ENCODE measurements around the gene ACTG1. TPM values are rescaled to one million over a fixed set of nuclear protein-coding genes. Genes with fewer than 3 reads are reported as not detected.

Gene ACTG1
- total RNA-seq, 1 donor from 2014 or later, result 4,987 TPM

DNA sequence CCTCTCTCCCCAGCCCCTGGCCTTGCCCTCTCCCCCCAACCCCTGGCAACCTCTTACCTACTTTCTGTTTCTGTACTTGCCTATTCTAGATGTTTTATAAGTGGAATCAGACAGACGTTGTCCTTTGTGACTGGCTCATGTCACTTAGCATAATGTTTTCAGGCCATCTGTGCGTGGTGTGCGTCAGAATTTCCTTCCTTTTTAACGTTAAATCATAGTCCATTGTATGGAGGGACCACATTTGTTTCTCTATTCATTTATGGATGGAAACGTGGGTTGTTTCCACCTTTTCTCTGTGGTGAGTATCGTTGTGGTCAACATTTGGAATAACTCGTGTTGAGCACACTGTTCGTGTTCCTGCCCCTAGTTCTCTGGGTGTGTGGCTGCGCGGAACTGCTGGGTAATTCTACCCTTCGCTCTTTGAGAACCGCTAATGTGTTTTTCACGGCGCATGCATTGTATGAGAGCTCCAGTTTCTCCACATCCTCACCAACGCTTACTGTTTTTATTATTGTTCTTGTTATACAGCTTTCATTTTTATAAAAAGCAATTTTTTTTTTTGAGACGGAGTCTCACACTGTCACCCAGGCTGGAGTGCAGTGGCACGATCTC lies 26.3 kb downstream of the ACTG1 start:
- intact Hi-C loops (cut with micrococcal nuclease), result loop anchor here (2.0 kb wide), 1 partner anchor 24 kb away; no protein-coding TSS in a partner anchor

DNA sequence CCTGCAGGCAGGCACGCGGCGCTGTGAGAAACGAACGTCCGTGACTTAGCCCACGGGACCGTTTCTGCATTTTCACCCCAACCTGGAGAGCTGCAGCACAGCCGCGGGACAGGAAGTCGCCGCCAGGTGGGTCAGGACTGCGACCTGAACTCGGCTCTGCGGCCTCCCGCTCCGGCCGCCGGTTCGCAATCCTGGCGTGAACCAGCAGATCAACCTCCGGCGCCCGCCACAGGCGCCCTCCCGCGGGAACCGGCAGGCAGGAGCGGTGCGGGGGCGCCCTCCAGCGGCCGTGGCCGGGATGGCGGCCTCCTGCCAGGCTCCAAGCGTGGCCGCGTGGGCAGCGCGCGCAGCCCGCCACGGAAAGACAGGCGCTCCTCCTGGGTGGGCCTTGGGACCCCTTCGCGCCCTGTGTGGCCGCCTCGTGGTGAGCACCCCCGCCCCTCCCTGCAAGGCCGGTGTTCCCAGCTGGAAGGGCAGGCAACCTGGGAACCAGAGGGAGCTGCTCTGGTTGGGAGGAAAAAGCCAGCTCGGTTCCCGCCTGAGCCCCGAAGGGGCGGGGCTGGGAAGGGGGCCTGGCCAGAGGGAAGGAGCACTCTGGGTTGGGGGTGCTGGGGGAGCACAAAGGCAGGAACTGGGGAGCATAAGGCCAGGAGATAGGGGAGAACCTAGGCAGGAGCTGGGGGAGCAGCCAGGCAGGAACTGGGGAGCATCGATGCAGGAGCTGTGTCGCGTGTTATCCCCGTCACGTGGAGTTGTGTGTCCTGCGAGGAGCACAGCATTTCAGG lies 28.2 kb downstream of the ACTG1 start:
- intact Hi-C loops (cut with micrococcal nuclease), result loop anchor here (1.0 to 5.0 kb wide), 7 partner anchors 68 to 382 kb away; partner anchors contain the start of genes BAHCC1, FAAP100, NDUFAF8 and SLC38A10

DNA sequence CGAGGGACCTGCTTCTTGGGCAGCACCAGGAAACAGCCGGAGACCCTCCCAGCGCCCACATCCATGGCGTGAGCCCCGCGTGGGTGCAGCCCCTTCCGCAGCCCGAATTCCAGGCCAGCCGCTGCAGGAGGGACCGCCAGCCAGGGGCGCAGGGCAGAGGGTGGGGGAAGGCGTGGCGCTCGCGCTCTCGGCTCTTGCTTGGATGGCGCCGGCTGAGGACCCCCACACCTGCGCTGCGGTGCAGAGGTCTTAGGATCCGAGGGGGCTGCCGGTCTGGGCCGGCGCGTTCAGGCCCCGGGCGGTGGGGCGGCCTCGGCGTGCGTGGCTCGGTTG lies 28.8 kb downstream of the ACTG1 start:
- intact Hi-C loops (cut with micrococcal nuclease), result loop anchor here (1.0 to 5.0 kb wide), 7 partner anchors 69 to 382 kb away; partner anchors contain the start of genes BAHCC1, FAAP100, NDUFAF8 and SLC38A10

DNA sequence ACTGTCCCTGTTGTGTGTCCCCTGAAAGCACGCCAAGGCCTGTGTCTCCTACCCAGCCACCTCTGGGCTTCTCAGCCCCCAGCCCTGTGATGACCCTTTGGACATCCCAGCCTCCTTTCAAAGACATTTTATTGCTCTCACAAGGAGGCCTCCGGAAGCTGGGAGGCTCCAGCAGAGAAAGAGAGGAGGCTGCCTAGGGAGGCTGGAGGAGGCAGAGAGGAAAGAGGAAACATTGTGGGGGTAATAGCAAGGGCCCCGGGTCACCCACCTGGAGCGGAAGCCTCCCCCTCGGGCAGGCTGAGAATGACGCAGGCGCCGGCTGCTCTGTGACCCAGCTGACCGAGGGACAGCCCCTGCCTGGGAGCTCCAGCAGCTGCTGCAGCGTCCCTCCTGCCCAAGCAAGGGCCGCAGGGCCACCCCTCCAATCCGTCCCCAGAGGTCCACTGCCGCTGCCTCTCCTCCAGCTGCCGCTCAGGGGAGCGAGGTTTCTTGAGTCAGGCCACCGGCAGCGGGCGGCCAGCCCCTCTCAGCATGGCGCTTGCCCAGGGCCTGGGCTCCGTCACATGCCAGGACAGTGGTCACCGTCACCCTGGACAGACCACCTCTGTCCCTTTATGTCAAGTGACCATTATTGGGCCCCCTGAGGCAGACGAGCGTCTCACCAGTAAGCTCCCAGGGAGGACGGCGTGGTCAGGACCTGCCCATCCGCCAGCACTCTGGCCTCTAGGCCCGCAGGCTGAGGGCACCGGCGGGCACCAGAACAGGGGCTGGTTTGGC lies 29.3 kb downstream of the ACTG1 start:
- intact Hi-C loops (cut with micrococcal nuclease), result loop anchor here (5.0 kb wide), 1 partner anchor 381 kb away; no protein-coding TSS in a partner anchor

DNA sequence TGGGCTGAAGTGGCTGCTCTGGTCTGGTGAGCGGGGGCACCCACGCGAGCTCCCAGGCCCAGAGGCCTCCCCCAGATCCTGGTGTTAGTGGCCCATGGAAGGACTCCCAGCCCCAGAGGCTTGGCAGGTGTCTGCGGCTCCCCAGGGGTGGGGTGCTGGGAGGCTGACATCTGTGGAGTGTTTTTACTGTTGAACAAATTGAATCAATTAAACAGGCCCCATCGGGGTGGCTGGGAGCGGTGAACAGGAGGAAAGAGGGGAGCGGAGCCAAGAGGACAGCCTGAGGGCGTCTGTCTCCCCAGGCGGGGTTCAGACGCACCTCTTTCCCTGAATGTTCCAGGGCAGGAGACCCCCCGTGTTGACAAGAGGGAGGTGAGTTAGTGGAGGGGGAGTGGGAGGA lies 29.9 kb downstream of the ACTG1 start:
- intact Hi-C loops (cut with micrococcal nuclease), result loop anchor here (5.0 kb wide), 1 partner anchor 380 kb away; no protein-coding TSS in a partner anchor

DNA sequence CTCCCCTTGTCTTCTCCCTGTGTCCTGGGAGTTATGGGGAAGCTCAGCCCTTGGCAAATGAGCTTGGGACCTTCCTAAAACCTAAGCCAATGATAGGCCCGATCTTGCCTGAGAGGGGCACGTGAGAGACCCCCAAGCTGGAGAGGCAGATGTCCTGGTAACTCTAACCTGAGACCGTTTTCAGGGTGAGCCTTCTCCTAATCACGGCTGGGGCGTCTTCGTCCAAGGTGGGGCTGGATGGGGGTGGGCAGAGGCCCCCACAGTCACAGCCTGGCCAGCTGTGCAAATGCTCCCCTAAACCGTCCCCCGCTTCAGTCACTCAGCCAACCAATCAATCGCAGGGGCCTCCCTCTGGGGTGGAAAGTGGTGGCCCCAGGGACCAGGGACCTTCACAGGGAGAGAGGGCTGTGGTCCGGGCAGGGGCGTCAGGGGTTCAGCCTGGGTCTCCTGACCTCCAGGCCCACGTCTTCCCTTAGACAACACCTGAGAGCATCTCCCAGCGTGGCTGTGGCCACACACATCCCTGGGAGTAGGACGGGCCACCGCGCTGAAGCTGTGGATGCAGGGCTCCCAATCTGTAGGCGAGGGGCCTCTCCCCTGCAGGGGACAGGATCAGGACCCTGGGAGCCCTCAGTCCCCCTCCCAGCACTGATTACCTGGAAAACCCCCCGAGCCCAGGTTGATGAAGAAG lies 30.6 kb downstream of the ACTG1 start:
- intact Hi-C loops (cut with micrococcal nuclease), result loop anchor here (5.0 kb wide), 1 partner anchor 380 kb away; no protein-coding TSS in a partner anchor

DNA sequence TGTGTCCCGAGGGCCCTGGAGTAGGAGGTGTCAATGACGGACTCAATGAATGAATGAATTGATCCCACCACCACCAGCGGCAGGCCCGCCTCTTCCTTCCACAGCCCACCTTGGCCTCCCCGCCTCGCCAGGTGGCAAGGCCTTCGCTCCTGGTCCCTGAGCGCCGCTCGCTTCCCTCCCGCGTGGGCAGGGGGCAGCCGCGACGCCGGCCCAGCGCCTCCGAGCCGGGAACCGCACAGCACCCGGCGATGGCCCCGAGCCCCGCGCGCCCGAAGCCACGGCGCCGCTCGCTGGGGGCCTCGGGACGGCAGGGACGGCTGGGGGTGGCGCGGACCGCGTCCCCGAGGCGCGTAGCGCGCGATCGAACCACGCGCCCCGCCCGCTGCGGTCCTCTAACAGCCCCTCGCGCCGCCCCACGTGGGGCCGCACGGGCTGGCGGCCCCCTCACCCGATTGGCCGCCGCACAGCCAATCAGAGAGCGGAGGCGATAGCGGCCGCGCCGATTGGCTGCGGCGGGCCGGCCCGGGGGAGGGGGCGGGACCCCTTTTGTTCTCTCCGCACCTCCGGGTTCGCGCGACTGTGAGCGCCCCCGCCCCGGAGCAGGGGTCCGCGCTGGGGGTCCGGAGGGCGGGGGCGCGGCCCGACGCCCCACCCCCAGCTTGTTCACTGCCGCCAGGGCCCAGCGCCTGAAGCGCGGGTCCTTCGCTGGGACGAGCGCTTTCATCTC lies 31.4 kb downstream of the ACTG1 start:
- intact Hi-C loops (cut with micrococcal nuclease), result loop anchor here (5.0 kb wide), 1 partner anchor 379 kb away; no protein-coding TSS in a partner anchor

DNA sequence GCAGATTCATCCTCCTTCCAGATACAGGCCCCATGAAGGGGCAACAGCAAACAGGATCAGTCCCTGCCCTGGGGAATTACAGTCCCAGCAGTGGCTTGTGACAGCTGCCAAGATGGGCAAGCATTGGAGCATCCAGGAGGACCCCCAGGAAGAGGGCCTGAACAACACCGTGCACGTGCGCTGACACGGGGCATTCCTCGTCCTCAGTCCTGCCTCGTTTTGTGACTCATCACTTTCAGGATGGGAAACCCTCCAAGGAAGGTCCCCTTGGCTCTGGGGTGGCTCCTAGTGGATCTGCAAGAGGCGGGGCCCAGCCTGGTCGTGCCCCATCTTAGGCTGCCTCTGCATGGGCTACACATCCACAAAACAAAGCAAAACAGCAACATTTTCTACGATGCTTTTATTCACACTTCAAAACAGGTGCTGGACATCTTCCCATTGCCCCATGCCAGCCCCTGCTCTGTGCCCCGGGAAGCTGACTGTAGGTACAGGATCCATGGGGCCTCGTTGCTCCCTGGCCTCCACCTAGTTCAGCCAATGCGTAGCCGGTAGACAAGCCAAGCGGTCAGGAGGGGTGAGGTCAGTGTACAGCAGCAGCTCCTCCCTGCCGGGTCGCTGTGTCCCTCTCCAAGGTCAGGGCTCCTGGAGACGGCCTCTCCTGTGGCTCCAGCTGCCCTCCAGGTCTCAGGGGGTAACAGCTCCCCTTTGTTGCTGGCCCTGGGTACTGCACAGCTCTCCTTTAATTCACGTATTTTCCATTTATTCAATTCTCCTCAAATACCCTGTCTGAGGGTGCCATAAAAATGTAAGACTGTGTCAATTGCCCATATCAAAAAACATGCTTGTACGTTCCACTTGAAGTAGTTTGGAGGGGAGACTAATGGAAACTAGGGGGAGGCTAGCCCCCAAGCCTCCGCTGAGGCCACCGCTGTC lies 32.2 kb downstream of the ACTG1 start:
- intact Hi-C loops (cut with micrococcal nuclease), result loop anchor here (5.0 kb wide), 1 partner anchor 378 kb away; no protein-coding TSS in a partner anchor

DNA sequence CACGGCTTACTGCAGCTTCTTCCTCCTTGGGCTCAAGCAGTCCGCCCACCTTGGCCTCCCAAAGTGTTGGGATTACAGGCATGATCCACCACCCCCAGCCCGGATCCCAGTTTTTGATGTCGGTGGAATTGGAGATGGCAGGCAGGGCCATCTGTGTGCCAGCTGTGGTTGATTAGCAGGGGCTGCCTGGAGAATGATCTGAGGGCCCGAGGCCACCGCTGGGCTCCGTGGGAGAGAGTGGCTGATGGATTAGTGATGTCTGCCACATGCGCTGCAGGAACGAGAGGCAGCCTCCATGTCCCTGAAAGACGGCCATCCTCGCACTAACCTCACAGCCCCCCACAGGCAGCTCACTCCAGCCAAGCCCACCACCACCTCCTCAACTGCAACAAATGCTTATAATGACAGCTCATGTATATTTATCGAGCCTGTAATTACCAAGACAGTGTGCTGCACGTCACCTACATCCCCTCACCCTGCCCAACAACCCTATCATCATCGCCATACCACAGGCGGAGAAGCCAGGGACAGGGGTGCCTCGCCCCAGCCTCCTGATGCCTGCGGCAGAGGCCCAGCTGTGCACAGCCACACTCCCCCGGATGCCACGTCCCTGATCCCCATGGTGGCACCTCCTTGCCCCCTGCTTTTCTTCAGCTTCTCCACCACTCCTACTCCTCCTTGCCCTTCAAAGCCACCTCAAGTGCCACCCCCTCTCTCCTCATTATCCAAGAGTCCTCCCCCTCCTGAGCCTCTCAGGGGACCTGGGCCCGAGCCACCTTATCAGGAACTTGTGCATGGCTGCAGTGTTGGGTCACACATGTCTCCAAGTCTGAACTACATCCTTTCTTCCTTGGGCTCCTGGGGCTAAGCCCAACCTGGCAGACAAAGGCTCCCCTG lies 33.2 kb downstream of the ACTG1 start:
- intact Hi-C loops (cut with micrococcal nuclease), result loop anchor here (5.0 kb wide), 1 partner anchor 377 kb away; no protein-coding TSS in a partner anchor

DNA sequence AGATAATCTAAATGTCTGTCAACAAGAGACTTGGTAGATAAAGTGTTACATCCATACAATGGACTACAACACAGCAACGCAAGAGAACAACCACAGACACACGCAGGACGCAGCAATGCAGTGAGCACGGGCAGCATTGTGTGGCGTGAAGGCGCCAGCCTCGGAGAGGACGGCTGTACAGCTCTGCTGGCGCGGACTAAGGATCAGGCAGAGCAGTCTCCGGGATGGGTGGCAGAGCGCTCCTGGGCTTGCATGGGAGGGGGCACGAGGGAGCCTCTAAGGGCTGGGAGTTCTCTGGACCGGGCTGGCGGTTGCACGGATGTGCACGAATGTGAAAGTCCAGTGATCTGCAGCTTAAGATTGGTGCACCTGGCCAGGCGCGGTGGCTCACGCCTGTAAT lies 34.5 kb downstream of the ACTG1 start:
- intact Hi-C loops (cut with micrococcal nuclease), result no loop called here

DNA sequence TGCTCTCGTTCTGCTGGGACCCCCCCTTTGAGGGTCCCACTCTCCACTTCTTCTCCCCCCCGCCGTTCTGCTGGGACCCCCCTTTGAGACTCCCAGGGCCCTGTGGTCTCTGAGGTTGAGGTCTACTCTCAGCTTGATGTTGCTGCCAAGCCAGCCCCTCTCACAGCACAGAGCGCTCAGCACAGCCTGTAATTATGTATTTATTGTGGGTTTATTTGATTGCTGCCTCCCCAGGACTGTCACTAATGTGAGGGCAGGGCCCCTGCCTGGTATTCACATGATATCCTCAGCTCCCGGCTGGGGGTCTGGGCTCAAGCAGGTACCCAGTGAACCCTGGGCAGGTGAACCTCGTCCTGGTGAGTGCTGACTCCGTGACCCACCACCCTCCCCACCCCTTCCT lies 35.4 kb downstream of the ACTG1 start:
- intact Hi-C loops (cut with micrococcal nuclease), result no loop called here

DNA sequence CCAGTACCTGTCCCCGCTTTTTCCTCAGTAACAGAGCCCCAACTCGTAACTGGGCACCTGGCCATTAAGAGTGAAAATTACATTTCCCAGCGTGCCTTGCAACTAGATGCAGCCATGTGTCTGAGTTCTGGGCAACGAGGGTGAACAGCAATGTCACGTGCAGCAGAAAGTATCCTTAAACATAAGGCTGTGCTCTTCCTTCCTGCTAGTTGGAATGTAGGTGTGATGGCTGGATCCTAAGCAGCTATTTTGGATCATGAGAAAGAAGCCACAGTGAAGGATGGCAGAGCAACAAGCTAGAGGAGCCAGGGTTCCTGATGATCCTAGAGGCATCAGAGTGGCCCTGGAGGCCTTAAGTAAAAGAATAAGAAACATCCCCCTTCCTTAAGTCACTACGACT lies 36.0 kb downstream of the ACTG1 start:
- intact Hi-C loops (cut with micrococcal nuclease), result no loop called here

DNA sequence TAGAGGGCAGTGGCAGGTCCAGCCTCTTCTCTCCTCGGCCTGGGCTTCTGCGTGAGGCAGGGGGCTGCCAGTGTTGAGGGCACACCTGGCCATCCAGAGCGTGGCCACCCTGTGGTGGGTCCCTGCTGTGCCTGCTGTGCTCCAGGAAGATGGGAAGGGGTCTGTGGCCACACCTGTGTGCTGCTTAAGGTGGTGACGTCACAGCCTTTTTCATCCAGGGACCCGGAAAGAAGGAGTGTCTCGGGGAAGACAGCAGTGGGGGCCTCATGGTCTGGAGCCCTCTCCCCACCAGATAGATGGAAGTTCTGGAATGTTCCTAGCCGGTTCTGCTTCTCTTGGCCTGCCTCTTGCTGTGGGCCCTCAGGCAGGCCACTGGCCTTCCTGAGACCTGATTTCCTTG lies 36.5 kb downstream of the ACTG1 start:
- intact Hi-C loops (cut with micrococcal nuclease), result no loop called here

DNA sequence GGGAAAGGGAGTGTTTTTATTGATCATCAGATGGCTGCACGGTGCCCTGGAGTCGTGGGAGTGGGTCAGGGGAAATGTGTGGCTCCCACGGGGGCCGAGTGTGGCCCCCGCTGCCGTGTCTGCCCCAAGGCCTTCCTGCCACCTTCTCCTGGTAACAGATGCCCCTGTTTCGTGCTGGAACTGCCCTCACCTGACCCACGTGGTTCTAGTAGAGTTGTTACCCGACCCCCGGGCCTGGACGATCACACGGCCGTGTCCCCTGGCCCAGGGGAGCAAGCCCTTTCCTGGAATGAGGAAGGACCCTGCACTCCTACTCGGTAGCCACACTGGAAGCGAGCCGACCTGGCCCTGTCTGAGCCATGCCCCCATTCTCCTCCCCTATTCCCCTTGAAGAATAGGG lies 37.6 kb downstream of the ACTG1 start:
- intact Hi-C loops (cut with micrococcal nuclease), result no loop called here

DNA sequence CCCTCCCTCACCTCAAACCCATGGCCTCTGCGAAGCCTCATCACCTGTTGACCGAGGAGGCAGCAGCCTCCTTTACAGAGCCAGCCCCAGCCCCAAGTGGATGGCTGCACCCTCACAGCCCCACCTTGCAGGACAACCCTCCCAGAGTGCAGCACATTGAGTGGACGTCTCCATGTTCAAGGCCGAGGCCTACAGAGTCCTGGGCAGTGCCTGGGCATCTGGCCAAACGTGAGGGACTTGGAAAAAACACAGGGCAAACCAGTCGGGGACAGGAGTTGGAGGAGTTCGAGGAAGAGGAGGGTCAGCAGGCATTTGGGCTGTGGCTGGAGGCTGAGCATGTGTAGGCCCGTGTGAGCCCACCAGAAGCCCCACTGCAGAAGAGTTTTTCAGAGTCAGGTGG lies 39.6 kb downstream of the ACTG1 start:
- intact Hi-C loops (cut with micrococcal nuclease), result no loop called here

DNA sequence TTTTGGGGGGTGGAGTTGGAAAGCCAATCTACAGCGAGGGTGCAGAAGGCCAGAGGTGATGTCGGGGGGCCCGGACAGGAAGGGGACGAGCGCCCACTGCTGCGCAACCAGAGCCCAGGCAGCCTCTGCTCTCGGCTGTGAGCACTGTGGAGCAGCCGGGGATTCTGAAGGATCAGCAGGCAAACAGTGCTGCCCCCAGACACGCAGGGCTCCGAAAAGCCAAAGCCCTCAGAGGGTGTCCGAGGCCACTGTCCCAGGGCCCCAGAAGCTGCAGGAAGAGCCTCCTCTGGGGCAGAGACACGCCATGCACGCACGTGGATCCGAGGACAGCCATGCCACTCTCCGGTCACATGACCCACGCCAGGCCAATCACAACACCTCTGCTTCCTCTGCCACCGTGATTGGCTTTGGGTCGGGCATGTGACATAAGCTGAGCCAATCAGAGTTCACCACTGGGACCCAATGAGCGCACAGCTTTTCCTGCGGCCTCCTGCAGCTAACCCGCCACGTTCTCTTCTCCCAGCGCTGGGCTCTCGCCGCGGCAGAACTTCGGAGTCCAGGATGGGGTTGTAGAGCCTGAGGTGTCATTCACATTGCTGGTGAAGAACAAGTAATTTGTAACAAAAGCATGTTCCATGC lies 40.7 kb downstream of the ACTG1 start:
- intact Hi-C loops (cut with micrococcal nuclease), result no loop called here

DNA sequence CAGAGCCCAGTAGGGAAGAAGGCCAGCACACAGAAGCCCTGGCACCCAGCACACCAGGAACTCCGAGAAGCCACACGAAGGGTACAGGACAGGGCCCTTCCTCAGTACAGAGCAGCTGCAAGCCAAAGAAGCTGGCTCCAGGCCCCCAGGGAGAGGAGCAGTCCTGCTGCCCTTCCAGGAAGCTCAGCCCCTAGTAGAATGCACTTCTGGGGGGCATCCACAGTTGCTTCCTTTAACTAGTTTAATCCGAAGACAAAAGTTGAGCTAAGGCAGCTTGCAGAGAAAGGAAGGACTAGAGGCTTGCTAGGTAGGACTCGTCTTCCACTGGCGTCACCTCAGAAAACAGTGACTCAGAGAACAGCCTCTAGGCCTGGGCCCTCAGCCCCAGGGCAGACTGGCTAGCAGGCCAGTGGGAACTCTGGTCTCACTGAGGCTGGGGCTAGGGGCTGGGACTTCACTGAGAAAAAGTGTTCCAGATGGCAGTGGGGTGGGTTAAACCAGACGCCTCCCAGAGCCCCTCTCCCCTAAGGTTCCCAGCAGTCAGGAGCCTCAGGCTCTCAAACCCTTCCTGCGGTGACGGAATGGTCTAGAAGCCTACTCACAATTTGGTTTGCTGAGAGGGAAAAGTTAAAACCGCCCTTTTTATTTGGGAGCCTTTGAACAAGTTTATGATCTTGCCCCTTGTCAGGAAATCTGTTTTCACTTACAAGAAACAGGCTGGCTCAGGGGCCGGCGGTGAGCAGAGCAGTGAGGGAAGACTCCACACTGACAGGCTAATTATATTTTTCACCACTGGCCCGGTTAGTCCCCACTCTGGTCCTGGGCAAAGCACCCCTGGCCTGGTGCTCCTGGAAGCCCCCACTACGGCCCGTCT lies 41.4 kb downstream of the ACTG1 start:
- intact Hi-C loops (cut with micrococcal nuclease), result no loop called here
